COR-L47 (cell line): ENCODE data around the gene ANKRD29.

Experiments
- DNase-seq: peaks from one replicate; lab custom pipeline; 2025; lab: John Stamatoyannopoulos, UW

Gene ANKRD29

GRCh38 chr18:23662309-23663263, at the start of gene ANKRD29:
ANKRD29 (minus strand) TSS chr18:23662911; CDS start chr18:23662730, 181 bp downstream.
- peak; percentile 45 for DNase-seq

- no peak for DNase-seq
These were observed 49.7 kb upstream of the ANKRD29 start for GRCh38 chr18:23712445-23712844.

GRCh38 chr18:23711426-23711825, 48.7 kb upstream of the ANKRD29 start:
- DNase-seq = no peak

GRCh38 chr18:23710946-23711345, 48.2 kb upstream of the ANKRD29 start:
- no peak for DNase-seq

- DNase-seq = no peak
These were observed 47.4 kb upstream of the ANKRD29 start for GRCh38 chr18:23710068-23710527.

GRCh38 chr18:23706971-23707640, 44.4 kb upstream of the ANKRD29 start:
- DNase-seq = no peak

- no peak for DNase-seq
These were observed 42.1 kb upstream of the ANKRD29 start for GRCh38 chr18:23704806-23705205.

GRCh38 chr18:23703987-23704384, 41.3 kb upstream of the ANKRD29 start:
- DNase-seq = no peak

GRCh38 chr18:23703057-23703986, 40.6 kb upstream of the ANKRD29 start:
- peak; percentile 61 for DNase-seq

GRCh38 chr18:23702606-23703005, 39.9 kb upstream of the ANKRD29 start:
- no peak for DNase-seq

- no peak for DNase-seq
These were observed 38.9 kb upstream of the ANKRD29 start for GRCh38 chr18:23701544-23702064.

- no peak for DNase-seq
These were observed 38.3 kb upstream of the ANKRD29 start for GRCh38 chr18:23701017-23701416.

- no peak for DNase-seq
These were observed 32.1 kb upstream of the ANKRD29 start for GRCh38 chr18:23694637-23695430.

- no peak for DNase-seq
These were observed 31.1 kb upstream of the ANKRD29 start for GRCh38 chr18:23693846-23694245.

- DNase-seq = no peak
These were observed 27.9 kb upstream of the ANKRD29 start for GRCh38 chr18:23690505-23691068.

GRCh38 chr18:23689616-23690504, 27.1 kb upstream of the ANKRD29 start:
- peak; percentile 43 for DNase-seq

- DNase-seq = peak; percentile 81
These were observed 26.4 kb upstream of the ANKRD29 start, which contains the start of gene LAMA3 for GRCh38 chr18:23689031-23689615. LAMA3 (plus strand) TSS chr18:23689453; CDS start chr18:23689684, 231 bp downstream.

- DNase-seq = no peak
These were observed 25.8 kb upstream of the ANKRD29 start for GRCh38 chr18:23688528-23688927.
